DMS114 treated with DMSO at 0.1 percent for 48 hours (cell line): Measurements from ENCODE around the gene COL8A1.
A peak's percentile ranks its signal among the peaks of the same experiment; 100 is the strongest.
"Not testable (repeated sequence)": the region's sequence is repeated elsewhere in the genome, so short reads cannot be mapped to it uniquely, and the experiment has no call there.

ENCODE experiments used
- DNase-seq: peaks from one replicate; lab custom pipeline; 2025; ENCODE audit not compliant: unreplicated experiment; lab: John Stamatoyannopoulos, UW

Gene COL8A1

GRCh38 chr3:99836681-99837080 lies 198.3 kb downstream of the COL8A1 start:
- DNase-seq, result no peak

GRCh38 chr3:99837715-99838114 lies 199.3 kb downstream of the COL8A1 start:
- DNase-seq, result no peak

GRCh38 chr3:99838755-99839154 lies 200.4 kb downstream of the COL8A1 start:
- DNase-seq, result no peak

- no peak for DNase-seq
These were observed 201.2 kb downstream of the COL8A1 start for GRCh38 chr3:99839613-99840012.

- not testable (repeated sequence) for DNase-seq
These were observed 203.6 kb downstream of the COL8A1 start for GRCh38 chr3:99841949-99842348.

GRCh38 chr3:99842826-99843589 lies 204.6 kb downstream of the COL8A1 start:
- peak; percentile 30 for DNase-seq

GRCh38 chr3:99843590-99844258 lies 205.3 kb downstream of the COL8A1 start:
- no peak for DNase-seq

GRCh38 chr3:99845331-99845730 lies 206.9 kb downstream of the COL8A1 start:
- DNase-seq, result no peak

- DNase-seq, result no peak
These were observed 207.6 kb downstream of the COL8A1 start for GRCh38 chr3:99845999-99846398.

GRCh38 chr3:99846477-99847160 lies 208.2 kb downstream of the COL8A1 start:
- no peak for DNase-seq

GRCh38 chr3:99848433-99848832 lies 210.0 kb downstream of the COL8A1 start:
- no peak for DNase-seq
